ENCODE results near the gene TAOK1.

The TAOK1 gene

DNA sequence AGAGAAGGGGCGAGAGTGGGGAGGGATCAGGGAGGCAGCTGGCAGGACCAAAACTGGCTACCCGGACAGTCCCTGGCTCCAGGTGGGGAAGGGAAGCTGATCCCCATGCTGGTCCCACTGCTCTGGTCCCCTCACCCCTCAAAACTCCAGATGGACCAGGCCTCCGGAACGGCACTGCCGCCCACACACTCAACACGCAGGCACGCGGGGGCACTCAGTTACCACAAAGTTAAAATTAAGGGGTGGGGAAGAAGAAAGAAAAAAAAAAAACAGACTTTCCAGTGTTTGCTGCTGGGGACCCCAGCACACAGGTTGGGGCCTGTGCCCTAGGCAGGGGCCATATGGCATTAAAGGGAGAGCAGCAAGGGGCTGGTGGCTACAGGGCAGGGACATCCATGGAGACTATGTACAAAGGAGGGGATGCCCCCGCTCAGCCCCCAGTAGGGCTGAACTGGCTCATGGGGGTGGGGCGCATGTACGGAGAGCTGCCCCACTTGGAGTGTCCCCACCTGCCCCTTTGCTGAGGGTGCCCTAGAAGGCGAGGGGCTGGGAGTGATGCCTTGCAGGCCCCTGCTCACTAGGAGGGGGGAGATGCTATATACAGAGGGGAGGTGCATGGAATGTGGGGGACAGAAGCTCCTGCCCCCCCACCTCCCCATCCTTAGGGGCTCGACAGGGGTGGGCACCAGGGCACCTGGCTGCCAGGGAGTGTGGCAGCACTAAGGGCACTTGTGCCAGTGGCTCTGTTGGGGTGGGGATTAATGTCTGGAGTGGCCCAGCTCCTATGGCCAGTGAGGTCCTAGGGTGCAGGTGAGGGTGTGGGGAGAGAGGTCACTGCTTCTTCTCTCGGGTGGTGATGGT, 183.9 kb downstream of the TAOK1 start:
- in situ Hi-C loops (cut with MboI; ENCODE audit: low pct_unique_long_range_greater_than_20kb, low sequenced_read_pairs, unreplicated experiment), result no loop called here
- no peak for TF ChIP-seq CTCF (IDR thresholded peaks at IDR 0.05; ENCODE audit: extremely low read depth, insufficient read depth, missing control alignments)

DNA sequence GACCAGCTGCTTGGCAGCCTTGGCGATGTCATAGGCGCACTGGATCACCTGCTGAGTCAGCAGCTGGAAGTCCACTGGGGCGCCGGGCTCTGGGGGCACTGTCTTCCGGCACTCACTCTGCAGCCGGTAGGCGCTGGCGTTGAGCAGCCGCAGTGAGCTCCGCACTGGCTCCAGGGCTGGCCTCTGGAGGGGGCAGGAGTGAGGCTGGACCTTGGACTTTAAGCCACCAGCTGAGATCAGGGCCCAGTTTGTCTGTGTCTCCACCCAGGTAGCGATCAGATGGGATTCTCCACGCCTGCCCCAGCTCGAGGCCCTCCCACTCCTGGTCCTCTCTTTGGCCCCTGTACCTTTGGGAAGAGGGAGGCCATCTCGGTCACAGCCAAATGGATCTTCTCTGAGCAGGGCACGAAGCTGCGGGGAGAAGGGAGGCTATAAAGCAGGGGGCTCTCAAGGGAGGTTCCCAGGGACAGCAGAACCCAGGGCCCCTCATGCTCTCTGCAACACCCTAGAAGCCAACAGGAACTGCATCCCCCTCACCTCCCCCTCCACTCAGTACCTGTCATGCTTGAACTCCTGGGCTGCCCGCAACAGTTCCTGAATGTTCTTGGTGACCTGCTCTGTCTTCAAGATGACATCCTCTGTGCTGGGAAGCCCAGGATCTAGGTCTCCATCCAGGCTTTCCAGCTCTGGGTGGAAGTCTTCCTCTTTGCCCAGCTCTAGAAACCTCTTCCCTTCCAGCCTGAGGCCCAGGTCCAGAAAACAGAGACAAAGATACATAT, 184.8 kb downstream of the TAOK1 start:
- no peak for DNase-seq (ENCODE audit: low spot score)
- in situ Hi-C loops (cut with MboI; ENCODE audit: low pct_unique_long_range_greater_than_20kb, low sequenced_read_pairs, unreplicated experiment), result no loop called here
- TF ChIP-seq CTCF (IDR thresholded peaks at IDR 0.05; ENCODE audit: extremely low read depth, insufficient read depth, missing control alignments), result no peak

More for the DNA sequence above, 183.9 kb downstream of the TAOK1 start:
- DNase-seq (ENCODE audit: low spot score), result no peak

GRCh38 chr17:29575511-29576213, 185.5 kb downstream of the TAOK1 start:
- in situ Hi-C loops (cut with MboI; ENCODE audit: low pct_unique_long_range_greater_than_20kb, low sequenced_read_pairs, unreplicated experiment), result no loop called here
- no peak for TF ChIP-seq CTCF (IDR thresholded peaks at IDR 0.05; ENCODE audit: extremely low read depth, insufficient read depth, missing control alignments)
- no peak for DNase-seq (ENCODE audit: low spot score)

- in situ Hi-C loops (cut with MboI; ENCODE audit: low pct_unique_long_range_greater_than_20kb, low sequenced_read_pairs, unreplicated experiment), result no loop called here
- TF ChIP-seq CTCF (IDR thresholded peaks at IDR 0.05; ENCODE audit: extremely low read depth, insufficient read depth, missing control alignments), result no peak
Measured at GRCh38 chr17:29576214-29577000, 186.2 kb downstream of the TAOK1 start.

GRCh38 chr17:29577001-29577370, 186.8 kb downstream of the TAOK1 start:
- no peak for DNase-seq (ENCODE audit: low spot score)
- in situ Hi-C loops (cut with MboI; ENCODE audit: low pct_unique_long_range_greater_than_20kb, low sequenced_read_pairs, unreplicated experiment), result no loop called here
- TF ChIP-seq CTCF (IDR thresholded peaks at IDR 0.05; ENCODE audit: extremely low read depth, insufficient read depth, missing control alignments), result no peak

More at GRCh38 chr17:29576214-29577000, 186.2 kb downstream of the TAOK1 start:
- no peak for DNase-seq (ENCODE audit: low spot score)

Data from GM13977 (cell line).